DND-41 (cell line): ENCODE results near the gene C1orf174.

ENCODE experiments used
- ATAC-seq: fragments of 200-7000 bp; cut with Tn5 transposase; 3 replicates; pipeline ENCODE4 v1.9.1; 2021; ENCODE audit warnings: low read depth; ENCODE audit not compliant: insufficient read depth
- DNase-seq: peaks from one replicate; pipeline ENCODE4 v3.0.0-alpha.2; 2020
- H2AFZ ChIP-seq: 2 replicates; pipeline ENCODE4 v1.6.0; 2012; ENCODE audit warnings: low read depth, low read length
- H3K27ac ChIP-seq: 2 replicates; pipeline ENCODE4 v1.5.1; 2012; ENCODE audit warnings: low read length, inconsistent platforms
- H3K27me3 ChIP-seq: fragments of 200-600 bp; sonication (generic); 2 replicates; pipeline ENCODE4 v1.6.0; 2012; ENCODE audit warnings: low read length, mild to moderate bottlenecking, inconsistent platforms; ENCODE audit not compliant: insufficient read depth, poor library complexity
- H3K36me3 ChIP-seq: 2 replicates; pipeline ENCODE4 v1.5.1; 2012; ENCODE audit warnings: low read length, inconsistent platforms; ENCODE audit not compliant: insufficient read depth
- H3K4me1 ChIP-seq: 2 replicates; pipeline ENCODE4 v1.5.1; 2012; ENCODE audit warnings: mild to moderate bottlenecking, low read length; ENCODE audit not compliant: insufficient read depth
- H3K4me2 ChIP-seq: 2 replicates; pipeline ENCODE4 v1.6.0; 2012; ENCODE audit warnings: mild to moderate bottlenecking, moderate library complexity, low read length, inconsistent platforms; ENCODE audit not compliant: insufficient read depth
- H3K4me3 ChIP-seq, 2 experiments: fragments of 200-600 bp in 1 of 2; shearing (Covaris generic) in 1 of 2; 2 replicates each; pipeline ENCODE4 v1.5.1; 2012 to 2016; ENCODE audit warnings: inconsistent platforms in 2 of 2, low read length in 2 of 2, mild to moderate bottlenecking in 2 of 2, low read depth in 1 of 2, moderate library complexity in 1 of 2
- H3K79me2 ChIP-seq: 2 replicates; pipeline ENCODE4 v1.6.0; 2012; ENCODE audit warnings: low read length, inconsistent platforms; ENCODE audit not compliant: insufficient read depth
- H3K9ac ChIP-seq: 2 replicates; pipeline ENCODE4 v1.6.0; 2012; ENCODE audit warnings: low read depth, mild to moderate bottlenecking, inconsistent platforms, low read length, moderate library complexity
- H3K9me3 ChIP-seq: 2 replicates; pipeline ENCODE4 v1.5.1; 2012; ENCODE audit warnings: low read length, moderate library complexity, mild to moderate bottlenecking, inconsistent platforms; ENCODE audit not compliant: insufficient read depth, severe bottlenecking
- H4K20me1 ChIP-seq: 2 replicates; pipeline ENCODE4 v1.6.0; 2012; ENCODE audit warnings: low read length; ENCODE audit not compliant: insufficient read depth
- EZH2 ChIP-seq: IDR thresholded peaks from 3 replicates; pipeline ENCODE4 v1.6.1; 2012; ENCODE audit warnings: borderline replicate concordance, low read depth, mild to moderate bottlenecking, moderate library complexity, low read length, inconsistent platforms; ENCODE audit not compliant: severe bottlenecking
- TF ChIP-seq, protein P1 (sequence below): IDR thresholded peaks from 2 replicates; pipeline ENCODE4 v1.5.1; 2012; ENCODE audit warnings: borderline replicate concordance, low read length, moderate library complexity, mild to moderate bottlenecking; ENCODE audit not compliant: poor library complexity, severe bottlenecking; ENCODE audit errors: extremely low read depth

The C1orf174 gene

GRCh38 chr1:3904843-3905185 lies 4.7 kb upstream of the C1orf174 start:
- no peak for DNase-seq
- no peak overlapping the region for H3K4me2 ChIP-seq
- no peak overlapping the region for H3K27ac ChIP-seq
- TF ChIP-seq EZH2, result no peak
- TF ChIP-seq, protein P1, sequence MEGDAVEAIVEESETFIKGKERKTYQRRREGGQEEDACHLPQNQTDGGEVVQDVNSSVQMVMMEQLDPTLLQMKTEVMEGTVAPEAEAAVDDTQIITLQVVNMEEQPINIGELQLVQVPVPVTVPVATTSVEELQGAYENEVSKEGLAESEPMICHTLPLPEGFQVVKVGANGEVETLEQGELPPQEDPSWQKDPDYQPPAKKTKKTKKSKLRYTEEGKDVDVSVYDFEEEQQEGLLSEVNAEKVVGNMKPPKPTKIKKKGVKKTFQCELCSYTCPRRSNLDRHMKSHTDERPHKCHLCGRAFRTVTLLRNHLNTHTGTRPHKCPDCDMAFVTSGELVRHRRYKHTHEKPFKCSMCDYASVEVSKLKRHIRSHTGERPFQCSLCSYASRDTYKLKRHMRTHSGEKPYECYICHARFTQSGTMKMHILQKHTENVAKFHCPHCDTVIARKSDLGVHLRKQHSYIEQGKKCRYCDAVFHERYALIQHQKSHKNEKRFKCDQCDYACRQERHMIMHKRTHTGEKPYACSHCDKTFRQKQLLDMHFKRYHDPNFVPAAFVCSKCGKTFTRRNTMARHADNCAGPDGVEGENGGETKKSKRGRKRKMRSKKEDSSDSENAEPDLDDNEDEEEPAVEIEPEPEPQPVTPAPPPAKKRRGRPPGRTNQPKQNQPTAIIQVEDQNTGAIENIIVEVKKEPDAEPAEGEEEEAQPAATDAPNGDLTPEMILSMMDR, result no peak
- H3K4me1 ChIP-seq, result peaks cover 43% of the 10 kb centered on the region
- H3K9me3 ChIP-seq, result no peaks in the 10 kb centered on the region
- no peak overlapping the region for H2AFZ ChIP-seq
- H3K79me2 ChIP-seq, result peaks cover 3% of the 10 kb centered on the region
- H3K36me3 ChIP-seq, result peaks cover under 1% of the 10 kb centered on the region; the same call in 1 of the 2 replicates
- no peaks in the 10 kb centered on the region for H3K27me3 ChIP-seq
- H4K20me1 ChIP-seq, result no peaks in the 10 kb centered on the region
- H3K9ac ChIP-seq, result no peak overlapping the region
- ATAC-seq, result no peak
- no peak overlapping the region for H3K4me3 ChIP-seq

DNA sequence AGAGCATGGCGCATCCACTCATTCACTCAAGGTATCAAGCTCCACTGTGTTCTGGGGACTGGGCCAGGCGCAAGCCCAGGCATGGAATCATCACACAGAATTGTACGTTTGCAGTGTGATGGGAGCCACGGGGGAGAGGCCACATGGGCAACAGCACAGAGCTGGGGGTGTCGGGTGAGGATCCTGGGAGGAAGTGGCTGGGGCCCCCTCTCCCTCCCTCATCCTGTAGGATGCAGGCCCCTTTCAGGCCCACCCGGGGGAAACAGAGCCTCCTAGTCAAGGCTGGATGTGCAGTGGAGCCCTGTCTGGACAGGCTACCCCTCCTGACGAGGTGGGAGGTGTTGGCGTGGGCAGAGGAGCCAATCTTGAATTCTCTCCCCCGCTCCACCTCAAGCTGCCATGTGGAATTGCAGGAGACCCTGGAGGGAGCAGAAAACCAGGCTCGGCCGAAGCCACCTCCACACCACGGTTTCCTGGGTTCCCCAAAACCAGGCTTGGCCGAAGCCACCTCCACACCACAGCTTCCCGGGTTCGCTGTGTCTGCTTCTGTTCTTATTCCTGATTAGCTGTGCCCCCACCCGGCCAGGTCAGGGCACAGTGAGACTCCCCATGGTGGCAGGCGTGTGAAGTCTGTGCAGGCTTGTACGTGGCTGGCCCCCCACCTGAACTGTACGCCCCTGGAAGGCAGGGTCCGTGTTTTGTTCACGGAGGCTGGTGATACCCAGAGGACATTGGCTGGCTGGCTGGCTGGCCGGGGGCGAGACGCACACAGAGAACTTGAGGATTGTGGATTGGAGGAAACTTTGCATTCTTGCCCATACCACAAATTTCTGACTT lies 4.2 kb upstream of the C1orf174 start:
- Histone ChIP-seq H3K9me3 (no peaks in the 10 kb centered on the region), H3K4me3 (peak overlapping the region in 1 of 2 experiments; percentile 18; a peak in 1 of 4 replicates), H3K4me2 (peak overlapping the region; percentile 49), H3K36me3 (peaks cover 6% of the 10 kb centered on the region; the same call in 1 of the 2 replicates), H3K9ac (peak overlapping the region; percentile 30), H2AFZ (no peak overlapping the region; the same call in 1 of the 2 replicates), H4K20me1 (peaks cover 3% of the 10 kb centered on the region; the same call in 1 of the 2 replicates), H3K27me3 (no peaks in the 10 kb centered on the region), H3K79me2 (peaks cover 8% of the 10 kb centered on the region), H3K27ac (peak overlapping the region; percentile 89), H3K4me1 (peaks cover 47% of the 10 kb centered on the region)
- DNase-seq (peak; percentile 17), ATAC-seq (no peak)
- TF ChIP-seq, protein P1, result no peak
- no peak for TF ChIP-seq EZH2

- Histone ChIP-seq H2AFZ (0 out of 2 replicates have a peak overlapping the region, but pooled peaks have one; percentile 13), H3K27me3 (no peaks in the 10 kb centered on the region), H4K20me1 (peaks cover 3% of the 10 kb centered on the region; the same call in 1 of the 2 replicates), H3K4me3 (peak overlapping the region in 1 of 2 experiments; percentile 18; a peak in 1 of 4 replicates), H3K9me3 (peaks cover 1% of the 10 kb centered on the region), H3K27ac (peak overlapping the region; percentile 89), H3K4me1 (peaks cover 55% of the 10 kb centered on the region), H3K79me2 (peaks cover 17% of the 10 kb centered on the region), H3K4me2 (peak overlapping the region; percentile 49), H3K36me3 (peaks cover 7% of the 10 kb centered on the region; the same call in 1 of the 2 replicates), H3K9ac (peak overlapping the region; percentile 30)
- ATAC-seq (0 out of 3 replicates have a peak, but pooled peaks have one; percentile 2), DNase-seq (peak; percentile 71)
- no peak for TF ChIP-seq EZH2
- TF ChIP-seq, protein P1, result no peak
Measured at GRCh38 chr1:3903141-3904005, 3.3 kb upstream of the C1orf174 start.
